ENCODE measurements around the gene COX6A1.
A peak's percentile ranks its signal among the peaks of the same experiment; 100 is the strongest.
"Not testable (repeated sequence)": the region's sequence is repeated elsewhere in the genome, so short reads cannot be mapped to it uniquely, and the experiment has no call there.

Gene COX6A1

DNA sequence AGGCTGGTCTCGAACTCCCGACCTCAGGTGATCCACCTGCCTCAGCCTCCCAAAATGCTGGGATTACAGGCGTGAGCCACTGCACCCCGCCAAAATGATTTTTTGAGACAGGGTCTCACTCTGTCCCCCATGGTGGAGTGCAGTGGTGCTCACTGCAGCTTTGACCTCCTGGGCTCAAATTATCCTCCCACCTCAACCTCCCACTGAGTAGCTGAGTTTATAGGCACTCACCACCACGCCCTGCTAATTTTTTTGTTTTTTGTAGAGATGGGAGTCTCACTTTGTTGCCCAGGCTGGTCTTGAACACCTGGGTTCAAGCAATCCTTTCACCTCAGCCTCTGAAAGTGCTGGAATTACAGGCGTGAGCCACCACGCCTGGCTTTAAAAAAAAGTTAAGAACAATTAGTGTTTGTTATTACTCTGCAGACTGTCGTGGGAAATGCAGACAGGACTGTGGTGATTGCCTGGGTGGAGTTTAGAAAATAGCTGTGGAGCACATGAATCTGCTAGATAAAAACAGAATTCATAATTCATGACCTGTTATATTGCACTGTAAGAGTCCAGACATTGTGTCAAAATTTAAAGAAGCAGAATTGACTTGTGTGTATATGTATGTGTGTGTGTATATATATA lies 9.2 kb upstream of the COX6A1 start:
- DNase-seq = no peak

DNA sequence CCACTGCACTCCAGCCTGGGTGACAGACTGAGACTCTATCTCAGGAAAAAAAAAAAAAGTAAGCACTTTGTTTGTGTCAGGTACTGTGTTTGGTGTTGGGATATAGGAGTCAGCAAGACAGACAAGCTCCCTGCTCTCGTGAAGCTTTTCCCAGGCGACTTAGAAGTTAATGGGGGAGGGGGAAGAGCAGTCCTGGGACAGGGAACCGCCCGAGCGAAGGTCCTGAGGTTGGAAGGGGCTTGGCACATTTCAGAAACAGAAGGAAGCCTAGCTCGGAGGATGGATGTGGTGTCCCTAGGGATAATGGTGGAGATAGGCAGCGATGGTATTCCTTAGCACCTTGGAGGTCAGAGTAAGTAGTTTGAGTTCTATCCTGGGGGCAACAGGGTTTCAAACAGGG lies 8.5 kb upstream of the COX6A1 start:
- DNase-seq = no peak

DNA sequence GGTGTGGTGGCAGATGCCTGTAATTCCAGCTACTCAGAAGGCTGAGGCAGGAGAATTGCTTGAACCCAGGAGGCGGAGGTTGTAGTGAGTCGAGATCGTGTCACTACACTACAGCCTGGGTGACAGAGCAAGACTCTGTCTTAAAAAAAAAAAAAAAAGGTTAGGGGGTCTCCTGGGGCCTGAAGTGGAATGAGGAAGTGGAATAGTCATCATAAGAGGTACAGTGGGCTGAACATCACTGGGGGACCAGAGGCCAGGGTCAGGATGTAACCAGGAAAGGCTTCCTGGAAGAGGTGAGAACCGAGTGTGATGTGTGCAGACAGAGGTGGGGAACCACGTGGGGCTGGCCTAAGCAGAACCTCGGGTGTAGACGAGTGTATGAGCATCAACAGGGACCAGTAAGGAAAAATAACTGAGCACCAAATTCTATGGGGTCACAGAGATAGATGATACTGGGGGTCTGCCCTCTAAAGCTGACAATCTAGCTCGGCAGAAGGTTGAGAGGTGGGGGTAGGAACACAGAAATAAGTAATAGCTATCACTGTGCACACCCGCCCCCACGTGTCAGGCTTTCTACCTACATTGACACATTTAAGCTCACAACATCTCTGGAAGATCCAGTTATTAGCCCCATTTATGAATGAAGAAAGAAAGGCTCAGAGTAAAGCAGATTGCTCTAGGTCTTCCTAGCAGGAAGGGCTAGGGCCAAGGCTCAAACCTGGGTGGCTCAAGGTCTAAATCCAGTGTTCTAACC lies 5.0 kb upstream of the COX6A1 start:
- DNase-seq = no peak

DNA sequence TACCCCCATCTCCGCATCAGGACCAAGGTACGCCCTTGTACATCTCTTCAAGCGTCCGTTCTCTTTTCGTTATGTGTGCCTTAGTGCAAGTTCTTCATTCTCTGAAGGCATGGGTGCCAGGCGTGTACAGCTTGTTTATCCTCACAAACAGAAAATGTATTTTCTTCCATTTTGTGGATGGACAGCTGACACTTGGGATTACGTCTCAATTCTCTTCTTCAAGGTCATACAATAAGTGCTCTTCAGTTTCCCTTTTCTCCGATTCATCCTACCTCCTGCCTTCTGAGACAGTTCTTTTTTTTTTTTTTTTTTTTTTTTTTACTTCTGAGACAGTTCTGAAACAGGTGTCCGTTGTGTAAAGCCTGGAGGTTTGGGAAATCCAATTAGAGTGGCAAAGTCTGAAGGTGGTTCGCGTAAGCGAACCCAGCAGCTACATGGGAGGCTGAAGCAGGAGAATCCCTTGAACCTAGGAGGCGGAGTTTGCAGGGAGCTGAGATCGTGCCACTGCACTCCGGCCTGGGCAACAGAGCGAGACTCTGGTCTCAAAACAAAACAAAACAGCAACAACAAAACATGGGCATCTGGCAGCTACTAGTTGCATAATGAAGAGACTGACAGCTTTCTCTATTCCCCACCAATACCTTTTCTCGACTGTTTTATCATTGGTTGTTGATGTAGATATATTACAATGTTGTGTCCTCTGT lies 734 bp downstream of the COX6A1 start:
- no peak for DNase-seq

DNA sequence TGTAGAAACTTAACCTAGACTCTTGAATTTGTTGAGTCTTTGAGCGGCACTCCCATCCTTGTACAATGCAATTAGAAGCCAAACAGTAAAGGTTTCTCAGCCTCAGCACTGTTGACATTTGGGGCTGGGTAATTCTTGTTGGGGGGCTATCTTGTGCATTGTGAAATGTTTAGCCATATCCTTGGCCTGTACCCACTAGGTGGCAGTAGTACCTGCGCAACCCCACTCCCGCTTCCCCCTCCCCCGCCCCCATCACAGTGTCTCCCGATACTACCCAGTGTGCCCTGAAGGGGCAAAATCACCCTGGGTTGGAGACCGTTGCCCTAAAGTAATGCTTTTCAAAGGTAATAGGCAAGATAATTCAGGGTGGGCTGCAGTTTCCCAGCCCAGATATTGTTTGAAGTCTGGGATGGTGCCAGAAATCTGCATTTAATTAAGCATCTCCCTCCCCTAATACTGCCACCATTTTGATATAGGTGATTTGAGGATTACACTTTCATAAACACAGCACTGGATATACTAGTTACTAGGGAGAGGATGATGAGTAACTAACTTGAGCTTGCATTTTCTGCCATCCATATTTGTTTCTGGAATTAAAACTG lies 1.8 kb downstream of the COX6A1 start:
- peak; percentile 44 for DNase-seq

DNA sequence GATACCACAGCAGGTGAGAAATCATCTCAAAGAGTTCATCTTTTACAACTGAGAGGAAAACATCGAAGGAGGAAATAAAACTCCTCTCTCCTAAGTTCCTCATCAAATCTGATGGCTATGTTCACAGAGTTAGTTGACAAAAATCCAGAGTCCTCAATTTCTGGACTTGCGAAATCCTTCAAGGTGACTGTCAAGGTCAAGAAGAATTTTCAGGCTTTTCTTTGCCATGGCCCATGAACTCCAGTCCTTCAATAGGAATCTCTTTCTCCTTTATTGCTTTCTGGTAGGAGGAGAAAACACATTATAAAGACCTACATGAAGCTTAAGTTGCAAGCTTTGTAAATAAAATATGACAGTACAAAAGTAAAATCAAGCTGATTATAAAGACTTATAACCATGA lies 6.8 kb downstream of the COX6A1 start:
- DNase-seq = no peak

- DNase-seq = peak; percentile 48
Measured at GRCh38 chr12:120445911-120446843, 8.3 kb downstream of the COX6A1 start, which contains the start of the genes GATC and TRIAP1. TSS of gene GATC (plus strand) at chr12:120446444. CDS start at chr12:120446481, 37 bp downstream. TSS of gene TRIAP1 (minus strand) at chr12:120446384. CDS start at chr12:120446372, 12 bp downstream.

DNA sequence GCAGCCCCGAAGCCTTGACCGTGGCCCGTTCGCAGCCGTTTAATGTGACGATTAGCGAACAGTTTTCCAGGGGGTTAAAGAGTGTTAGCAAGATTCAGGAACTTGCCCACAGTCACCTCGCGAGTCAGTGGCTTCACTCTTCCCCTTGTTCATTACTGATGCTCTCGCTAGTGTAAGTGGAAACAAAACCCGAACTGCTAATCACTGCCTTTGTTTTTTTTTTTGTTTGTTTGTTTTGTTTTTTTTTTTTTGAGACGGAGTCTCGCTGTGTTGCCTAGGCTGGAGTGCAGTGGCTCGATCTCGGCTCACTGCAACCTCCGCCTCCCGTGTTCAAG lies 8.9 kb downstream of the COX6A1 start:
- not testable (repeated sequence) for DNase-seq

DNA sequence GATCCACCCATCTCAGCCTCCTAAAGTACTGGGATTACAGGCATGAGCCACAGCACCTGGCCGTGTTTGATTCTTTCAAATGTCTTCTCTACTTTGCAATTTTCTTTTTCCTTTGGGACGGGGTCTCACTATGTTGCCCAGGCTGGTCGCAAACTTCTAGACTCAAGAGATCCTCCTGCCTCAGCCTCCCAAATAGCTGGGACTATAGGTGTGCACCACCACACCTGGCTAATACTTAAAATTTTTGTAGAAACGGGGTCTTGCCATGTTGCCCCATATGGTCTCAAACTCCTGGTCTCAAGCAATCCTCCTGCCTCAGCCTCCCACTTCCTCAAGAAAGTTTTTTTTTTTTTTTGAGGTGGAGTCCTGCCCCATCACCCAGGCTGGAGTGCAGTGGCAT lies 10.1 kb downstream of the COX6A1 start:
- DNase-seq = no peak

DNA sequence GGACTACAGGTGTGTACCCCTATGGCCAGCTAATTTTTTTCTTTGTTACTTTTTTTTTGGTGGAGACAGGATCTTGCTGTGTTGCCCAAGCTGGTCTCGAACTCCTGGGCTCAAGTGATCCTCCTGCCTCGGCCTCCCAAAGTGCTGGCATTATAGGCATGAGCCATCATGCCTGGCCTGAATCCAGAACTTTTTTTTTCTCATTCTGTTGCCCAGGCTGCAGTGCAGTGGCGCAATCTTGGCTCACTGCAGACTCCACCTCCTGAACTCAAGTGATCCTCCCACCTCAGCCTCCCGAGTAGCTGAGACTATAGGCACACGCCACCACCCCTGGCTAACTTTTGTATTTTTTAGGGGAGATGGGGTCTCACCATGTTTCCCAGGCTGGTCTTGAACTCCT lies 14.6 kb downstream of the COX6A1 start:
- not testable (repeated sequence) for DNase-seq

DNA sequence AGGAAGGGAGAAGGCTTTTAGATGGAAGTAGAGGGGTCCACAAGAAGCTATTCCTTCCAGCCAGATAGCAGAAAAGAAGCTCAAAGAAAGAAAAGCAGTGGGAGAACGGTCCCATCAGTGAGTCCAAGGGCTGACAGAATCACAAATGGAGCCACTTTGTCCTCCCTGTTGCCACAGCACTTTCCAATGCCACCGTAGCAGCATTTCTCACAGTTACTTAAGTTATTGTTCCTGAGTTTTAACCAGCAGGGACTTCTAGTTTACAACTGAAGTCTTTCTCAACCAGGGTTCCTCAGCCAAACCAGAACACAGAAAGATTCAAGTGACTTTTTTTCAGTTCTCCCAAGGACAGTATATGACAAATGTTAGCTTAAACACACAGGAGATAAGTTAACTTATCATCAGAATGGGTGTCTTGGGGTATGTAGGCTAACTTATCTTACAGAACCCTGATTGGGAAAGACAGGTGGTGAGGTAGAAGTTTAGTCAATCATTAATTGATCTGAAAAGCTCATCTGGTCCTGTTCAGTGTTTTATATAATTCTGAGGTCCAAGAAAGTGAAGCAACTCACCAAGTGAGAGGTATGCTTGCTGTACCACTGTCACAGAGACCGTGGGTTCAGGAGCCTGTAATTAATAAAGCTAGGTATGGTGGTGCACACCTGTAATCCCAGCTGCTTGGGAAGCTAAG lies 15.3 kb downstream of the COX6A1 start:
- DNase-seq = no peak

- no peak for DNase-seq
Measured at GRCh38 chr12:120453977-120454376, 16.1 kb downstream of the COX6A1 start.

DNA sequence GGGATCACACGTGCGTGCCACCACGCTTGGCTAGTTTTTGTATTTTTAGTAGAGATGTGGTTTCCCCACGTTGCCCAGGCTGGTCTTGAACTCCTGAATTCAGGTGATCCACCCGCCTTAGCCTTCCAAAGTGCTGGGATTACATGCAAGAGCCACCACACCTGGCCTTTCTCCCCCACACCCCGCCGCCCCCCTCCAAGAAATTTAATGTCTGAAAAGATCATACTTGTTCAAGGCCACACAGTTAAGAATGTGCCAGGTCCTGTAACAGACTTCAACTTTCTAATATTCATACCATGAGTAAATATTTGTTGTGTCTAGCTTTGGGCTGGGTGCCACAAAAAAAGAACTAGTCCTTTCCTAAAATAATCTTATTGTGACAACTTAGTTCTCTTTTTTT lies 17.4 kb downstream of the COX6A1 start:
- DNase-seq = no peak

DNA sequence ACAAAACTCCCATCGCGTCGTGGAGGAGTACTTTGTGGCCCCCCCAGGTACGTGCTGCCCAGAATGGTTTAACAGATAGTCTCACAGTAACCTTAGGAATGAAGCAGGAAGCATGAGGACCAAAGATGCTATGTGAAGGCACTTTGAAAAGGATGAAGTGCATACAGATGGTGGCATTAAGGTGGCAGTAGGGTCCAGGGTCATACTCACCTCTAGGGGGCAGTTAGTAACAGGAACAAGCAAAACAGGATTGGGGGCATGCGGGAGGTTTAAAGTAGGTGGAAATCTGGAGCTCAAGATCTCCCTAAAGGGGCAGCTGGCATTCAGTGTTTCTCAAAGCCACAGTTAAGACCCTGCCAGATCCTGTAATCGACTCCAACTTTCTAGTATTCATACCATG lies 19.2 kb downstream of the COX6A1 start:
- no peak for DNase-seq

- DNase-seq = no peak
Measured at GRCh38 chr12:120460157-120460556, 22.2 kb downstream of the COX6A1 start.

- no peak for DNase-seq
Measured at GRCh38 chr12:120462099-120462640, 24.3 kb downstream of the COX6A1 start.

DNA sequence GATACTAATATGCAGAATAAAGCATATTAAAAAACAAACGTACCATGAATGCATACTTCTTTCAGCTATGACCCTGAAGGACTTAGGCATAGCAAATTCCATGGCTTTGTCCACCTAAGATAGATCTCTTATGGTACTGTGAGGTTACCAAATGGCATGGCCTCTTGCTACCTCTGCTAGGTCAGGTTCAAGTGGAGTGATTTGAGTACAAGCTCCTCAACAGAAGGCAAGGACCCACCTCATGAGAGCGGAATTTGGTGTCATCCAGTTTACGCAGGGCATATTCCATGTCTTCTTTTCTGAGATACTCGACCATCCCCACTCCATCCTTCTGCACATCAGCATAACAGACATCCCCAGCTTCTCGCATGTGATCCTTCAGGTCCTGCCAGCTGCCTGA lies 25.8 kb downstream of the COX6A1 start:
- DNase-seq = no peak

DNA sequence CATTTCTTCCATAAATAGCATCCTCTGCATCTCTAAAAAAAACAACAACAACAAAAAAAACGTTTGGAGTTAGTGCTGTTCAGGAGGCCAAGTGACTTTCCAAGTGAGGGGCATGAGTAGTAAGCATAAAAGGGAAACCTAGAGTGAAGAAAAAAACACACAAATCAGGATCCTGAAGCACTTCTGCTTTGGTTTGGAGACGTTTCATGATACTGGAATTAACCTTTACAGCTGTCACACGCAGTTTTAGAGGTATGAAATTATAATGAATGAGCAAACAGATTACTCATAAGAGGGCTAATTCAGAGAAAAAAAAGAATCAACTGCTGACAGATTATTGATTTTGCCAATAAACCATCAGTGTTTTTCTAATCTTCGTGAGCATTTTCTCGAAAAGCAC lies 27.8 kb downstream of the COX6A1 start:
- DNase-seq = no peak

DNA sequence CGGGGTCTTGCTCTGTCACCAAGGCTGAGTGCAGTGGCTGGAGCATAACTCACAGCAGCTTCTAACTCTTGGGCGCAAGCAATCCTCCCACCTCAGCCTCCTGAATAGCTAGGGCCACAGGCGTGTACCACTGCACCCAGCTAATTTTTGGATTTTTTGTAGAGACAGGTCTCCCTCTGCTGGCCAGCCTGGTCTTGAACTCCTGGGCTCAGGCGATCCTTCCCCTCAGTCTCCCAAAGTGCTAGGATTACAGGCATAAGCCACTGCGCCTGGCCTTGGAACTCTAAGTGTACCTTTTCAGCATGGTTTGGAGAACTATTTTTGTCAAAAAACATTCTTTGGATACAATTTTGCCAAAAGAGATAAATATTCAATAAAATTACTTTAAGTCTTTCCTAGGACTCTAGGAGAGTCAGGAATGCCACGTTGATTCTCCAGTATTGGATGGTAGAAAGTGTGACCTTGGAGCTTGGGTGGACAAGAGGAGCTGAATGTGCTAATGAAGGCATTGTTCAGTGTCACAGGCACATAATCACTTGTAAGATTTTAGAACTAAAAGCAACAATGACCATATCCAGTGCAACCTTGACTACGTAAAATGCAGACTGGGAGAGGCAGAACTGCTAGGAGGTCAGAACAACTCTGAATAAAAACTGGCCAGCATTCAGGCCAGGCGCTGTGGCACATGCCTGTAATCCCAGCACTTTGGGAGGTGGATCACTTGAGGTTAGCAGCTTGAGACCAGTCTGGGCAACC lies 28.8 kb downstream of the COX6A1 start:
- peak; percentile 19 for DNase-seq

GRCh38 chr12:120467439-120467838 lies 29.5 kb downstream of the COX6A1 start:
- no peak for DNase-seq

DNA sequence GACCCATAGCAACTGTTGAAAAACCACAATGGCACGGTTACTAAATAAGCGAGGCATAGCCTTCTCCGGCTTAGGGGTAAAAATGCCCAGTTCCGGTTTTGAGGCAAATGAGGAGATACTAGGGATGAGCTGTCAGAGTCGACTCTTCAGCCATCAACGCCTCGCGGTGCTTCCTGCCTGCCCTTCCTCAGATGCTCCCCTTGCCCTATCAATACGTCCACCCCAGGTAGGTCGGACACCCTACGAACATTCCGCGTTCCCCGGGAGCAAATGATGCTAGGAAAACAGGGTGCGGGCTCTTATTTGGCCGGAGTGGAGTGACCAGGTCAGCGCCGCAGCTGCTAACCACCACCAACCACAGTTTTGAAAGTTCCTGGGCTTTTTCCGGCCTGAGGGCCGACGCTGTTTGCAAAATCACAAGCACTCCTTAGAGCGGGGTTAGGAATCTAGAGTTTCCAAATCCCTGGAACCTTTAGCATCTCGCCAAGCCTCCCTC lies 30.5 kb downstream of the COX6A1 start:
- DNase-seq = no peak

Data from NCI-H2029 (cell line).